ENCODE results near the gene ST7L.

The ST7L gene

DNA sequence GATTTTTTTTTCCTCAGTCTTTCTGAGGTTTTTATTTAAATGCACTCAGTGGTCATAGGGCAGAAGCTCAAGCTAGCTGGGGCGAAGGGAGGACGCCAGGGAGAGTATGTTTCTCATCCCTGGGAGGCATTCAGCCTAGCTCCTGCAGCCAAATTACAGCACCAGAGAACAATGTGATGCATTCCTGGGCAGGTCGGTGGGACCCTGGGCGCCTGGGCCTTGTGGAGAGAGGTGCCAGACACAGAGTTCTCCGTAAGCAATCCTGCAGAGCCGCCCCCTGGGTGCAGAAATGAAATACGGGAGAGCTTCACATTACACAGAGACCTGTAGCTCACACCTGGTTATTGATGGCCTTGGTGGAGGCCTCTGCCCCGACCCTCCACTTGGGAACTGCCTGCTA is 94.7 kb downstream of the ST7L start:
- Histone ChIP-seq H3K9me3 (ENCODE audit: insufficient read depth, low read length) (no peaks in the 10 kb centered on the region), H3K27me3 (ENCODE audit: low read depth, low read length) (no peaks in the 10 kb centered on the region), H3K79me2 (ENCODE audit: low read length) (no peaks in the 10 kb centered on the region), H3K4me2 (ENCODE audit: low read length) (no peak overlapping the region), H3K4me3 (ENCODE audit: low read length) (no peak overlapping the region), H4K20me1 (ENCODE audit: insufficient read depth, low read length) (no peaks in the 10 kb centered on the region), H2AFZ (ENCODE audit: low read depth, low read length) (no peak overlapping the region), H3K36me3 (replicated peaks; ENCODE audit: low read depth, low read length) (no peaks in the 10 kb centered on the region), H3K9ac (ENCODE audit: low read length) (no peak overlapping the region), H3K4me1 (ENCODE audit: low read length) (no peaks in the 10 kb centered on the region), H3K27ac (ENCODE audit: low read length) (no peak overlapping the region)
- TF ChIP-seq, protein P1, sequence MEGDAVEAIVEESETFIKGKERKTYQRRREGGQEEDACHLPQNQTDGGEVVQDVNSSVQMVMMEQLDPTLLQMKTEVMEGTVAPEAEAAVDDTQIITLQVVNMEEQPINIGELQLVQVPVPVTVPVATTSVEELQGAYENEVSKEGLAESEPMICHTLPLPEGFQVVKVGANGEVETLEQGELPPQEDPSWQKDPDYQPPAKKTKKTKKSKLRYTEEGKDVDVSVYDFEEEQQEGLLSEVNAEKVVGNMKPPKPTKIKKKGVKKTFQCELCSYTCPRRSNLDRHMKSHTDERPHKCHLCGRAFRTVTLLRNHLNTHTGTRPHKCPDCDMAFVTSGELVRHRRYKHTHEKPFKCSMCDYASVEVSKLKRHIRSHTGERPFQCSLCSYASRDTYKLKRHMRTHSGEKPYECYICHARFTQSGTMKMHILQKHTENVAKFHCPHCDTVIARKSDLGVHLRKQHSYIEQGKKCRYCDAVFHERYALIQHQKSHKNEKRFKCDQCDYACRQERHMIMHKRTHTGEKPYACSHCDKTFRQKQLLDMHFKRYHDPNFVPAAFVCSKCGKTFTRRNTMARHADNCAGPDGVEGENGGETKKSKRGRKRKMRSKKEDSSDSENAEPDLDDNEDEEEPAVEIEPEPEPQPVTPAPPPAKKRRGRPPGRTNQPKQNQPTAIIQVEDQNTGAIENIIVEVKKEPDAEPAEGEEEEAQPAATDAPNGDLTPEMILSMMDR (IDR thresholded peaks at IDR 0.05; ENCODE audit: low read depth, low read length), result no peak
- no peak for TF ChIP-seq EZH2phosphoT487 (IDR thresholded peaks at IDR 0.05; ENCODE audit: low read depth)

DNA sequence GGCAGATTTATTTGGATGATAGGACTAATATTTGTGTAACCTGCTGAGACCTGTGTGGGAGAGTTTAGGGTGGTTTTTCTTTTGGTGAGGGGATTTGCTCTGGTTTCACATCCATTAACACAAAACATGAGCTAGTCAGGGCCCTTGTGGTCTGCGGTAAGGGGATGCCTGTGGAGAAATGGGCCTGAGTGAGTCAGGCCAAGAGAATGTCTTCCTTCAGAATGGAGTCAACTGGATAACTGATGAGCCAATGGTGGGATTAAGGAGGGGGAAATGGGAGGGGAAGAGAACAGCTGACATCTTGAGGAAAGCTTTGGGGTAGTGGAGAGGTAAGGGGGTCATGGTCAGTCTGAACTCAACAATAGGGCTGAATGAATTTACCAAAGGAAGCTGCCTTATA is 96.3 kb downstream of the ST7L start:
- no peaks in the 10 kb centered on the region for H3K36me3 ChIP-seq (replicated peaks; ENCODE audit: low read depth, low read length)

DNA sequence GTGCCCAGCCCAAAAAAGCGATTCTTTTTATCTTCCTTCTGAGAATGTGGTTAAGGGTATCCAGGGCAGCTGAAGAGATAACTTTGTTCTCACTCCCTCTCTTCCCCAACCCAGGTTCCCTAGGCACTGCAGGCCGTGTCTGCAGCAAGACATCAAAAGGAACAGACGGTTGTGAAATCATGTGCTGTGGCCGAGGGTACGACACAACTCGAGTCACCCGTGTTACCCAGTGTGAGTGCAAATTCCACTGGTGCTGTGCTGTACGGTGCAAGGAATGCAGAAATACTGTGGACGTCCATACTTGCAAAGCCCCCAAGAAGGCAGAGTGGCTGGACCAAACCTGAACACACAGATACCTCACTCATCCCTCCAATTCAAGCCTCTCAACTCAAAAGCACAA is 98.8 kb downstream of the ST7L start:
- no peak overlapping the region for H3K4me3 ChIP-seq (ENCODE audit: low read length)
- H3K4me2 ChIP-seq (ENCODE audit: low read length), result no peak overlapping the region
- no peaks in the 10 kb centered on the region for H3K4me1 ChIP-seq (ENCODE audit: low read length)
- H3K36me3 ChIP-seq (replicated peaks; ENCODE audit: low read depth, low read length), result no peaks in the 10 kb centered on the region
- no peak overlapping the region for H3K27ac ChIP-seq (ENCODE audit: low read length)
- H3K9me3 ChIP-seq (ENCODE audit: insufficient read depth, low read length), result no peaks in the 10 kb centered on the region
- no peaks in the 10 kb centered on the region for H3K27me3 ChIP-seq (ENCODE audit: low read depth, low read length)
- H3K79me2 ChIP-seq (ENCODE audit: low read length), result no peaks in the 10 kb centered on the region
- H2AFZ ChIP-seq (ENCODE audit: low read depth, low read length), result no peak overlapping the region
- H3K9ac ChIP-seq (ENCODE audit: low read length), result no peak overlapping the region
- H4K20me1 ChIP-seq (ENCODE audit: insufficient read depth, low read length), result no peaks in the 10 kb centered on the region
- no peak for TF ChIP-seq EZH2phosphoT487 (IDR thresholded peaks at IDR 0.05; ENCODE audit: low read depth)
- TF ChIP-seq, protein P1 (IDR thresholded peaks at IDR 0.05; ENCODE audit: low read depth, low read length), result no peak

More for the DNA sequence above, 96.3 kb downstream of the ST7L start:
- Histone ChIP-seq H3K27me3 (ENCODE audit: low read depth, low read length) (no peaks in the 10 kb centered on the region), H3K4me3 (ENCODE audit: low read length) (no peak overlapping the region), H3K4me2 (ENCODE audit: low read length) (no peak overlapping the region), H2AFZ (ENCODE audit: low read depth, low read length) (no peak overlapping the region), H3K9me3 (ENCODE audit: insufficient read depth, low read length) (no peaks in the 10 kb centered on the region), H4K20me1 (ENCODE audit: insufficient read depth, low read length) (no peaks in the 10 kb centered on the region), H3K4me1 (ENCODE audit: low read length) (no peaks in the 10 kb centered on the region), H3K79me2 (ENCODE audit: low read length) (no peaks in the 10 kb centered on the region), H3K9ac (ENCODE audit: low read length) (no peak overlapping the region), H3K27ac (ENCODE audit: low read length) (no peak overlapping the region)
- TF ChIP-seq, protein P1 (IDR thresholded peaks at IDR 0.05; ENCODE audit: low read depth, low read length), result no peak
- TF ChIP-seq EZH2phosphoT487 (IDR thresholded peaks at IDR 0.05; ENCODE audit: low read depth), result no peak

DNA sequence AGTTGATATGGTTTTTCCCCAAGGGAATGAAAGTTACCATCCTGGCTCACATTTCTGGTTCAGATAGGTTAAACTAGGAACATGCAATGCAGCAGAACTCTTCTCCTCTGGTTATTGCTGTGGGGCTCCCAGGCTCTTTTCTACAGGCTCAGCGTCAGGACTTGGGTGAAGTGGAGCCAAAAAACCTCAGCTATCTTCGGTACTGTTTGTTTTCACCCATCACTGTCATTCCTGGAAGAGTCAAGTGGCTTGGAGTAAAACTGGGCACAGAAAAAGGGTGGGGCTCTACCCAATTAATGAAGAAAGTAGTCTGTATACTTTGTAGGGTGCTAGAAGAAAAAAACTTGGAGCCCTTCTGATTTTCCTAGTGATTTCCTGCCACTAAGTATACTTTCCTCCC is 100.8 kb downstream of the ST7L start:
- H3K4me1 ChIP-seq (ENCODE audit: low read length), result no peaks in the 10 kb centered on the region
- no peaks in the 10 kb centered on the region for H4K20me1 ChIP-seq (ENCODE audit: insufficient read depth, low read length)
- H3K27ac ChIP-seq (ENCODE audit: low read length), result no peak overlapping the region
- H3K4me2 ChIP-seq (ENCODE audit: low read length), result no peak overlapping the region
- no peaks in the 10 kb centered on the region for H3K27me3 ChIP-seq (ENCODE audit: low read depth, low read length)
- TF ChIP-seq, protein P1 (IDR thresholded peaks at IDR 0.05; ENCODE audit: low read depth, low read length), result no peak
- no peak for TF ChIP-seq EZH2phosphoT487 (IDR thresholded peaks at IDR 0.05; ENCODE audit: low read depth)
- no peak overlapping the region for H3K4me3 ChIP-seq (ENCODE audit: low read length)
- H3K9me3 ChIP-seq (ENCODE audit: insufficient read depth, low read length), result no peaks in the 10 kb centered on the region
- H3K79me2 ChIP-seq (ENCODE audit: low read length), result no peaks in the 10 kb centered on the region
- H3K36me3 ChIP-seq (replicated peaks; ENCODE audit: low read depth, low read length), result no peaks in the 10 kb centered on the region
- H3K9ac ChIP-seq (ENCODE audit: low read length), result no peak overlapping the region
- no peak overlapping the region for H2AFZ ChIP-seq (ENCODE audit: low read depth, low read length)
